Lower leg skin (tissue), 3 donors: ENCODE results near the gene AP3M1.

Experiments
- CTCF ChIP-seq, 3 donors: fragments of 450-650 bp; IDR thresholded peaks; one replicate each; pipeline ENCODE4 v1.5.1; 2016; ENCODE audit warnings: antibody characterized with exemption in 3 of 3, mild to moderate bottlenecking in 3 of 3, moderate library complexity in 2 of 3
- POLR2A ChIP-seq, 2 donors: fragments of 450-650 bp; IDR thresholded peaks; one replicate each; pipeline ENCODE4 v1.6.1; 2016 to 2017; ENCODE audit warnings: antibody characterized with exemption in 2 of 2, mild to moderate bottlenecking in 1 of 2, moderate library complexity in 1 of 2

GRCh38 chr10:74081941-74082718 is 68.5 kb downstream of the AP3M1 start:
- no peak for TF ChIP-seq CTCF (IDR thresholded peaks at IDR 0.05)
- TF ChIP-seq POLR2A (IDR thresholded peaks at IDR 0.05), result no peak
